Adrenal gland (tissue), 5 donors: ENCODE results near the gene P2RY8.

Experiments
- POLR2A ChIP-seq, 2 donors: fragments of 450-650 bp; IDR thresholded peaks; one replicate each; pipeline ENCODE4 v1.6.1; 2017; ENCODE audit warnings: antibody characterized with exemption in 2 of 2, mild to moderate bottlenecking in 2 of 2, moderate library complexity in 1 of 2
- TF ChIP-seq, protein P1 (sequence below), 6 experiments: fragments of 450-650 bp in 4 of 6; fragments of 200-600 bp in 2 of 6; sonication (generic) in 1 of 6; IDR thresholded peaks; 1 replicate in 5 of 6; 2 replicates in 1 of 6; pipeline versions ENCODE4 v1.5.1 to v1.8.0; 2016 to 2021; ENCODE audit warnings: antibody characterized with exemption in 6 of 6, mild to moderate bottlenecking in 2 of 6, moderate library complexity in 1 of 6
- donor health status: DM: no; HTN: no; CAD: no.

DNA sequence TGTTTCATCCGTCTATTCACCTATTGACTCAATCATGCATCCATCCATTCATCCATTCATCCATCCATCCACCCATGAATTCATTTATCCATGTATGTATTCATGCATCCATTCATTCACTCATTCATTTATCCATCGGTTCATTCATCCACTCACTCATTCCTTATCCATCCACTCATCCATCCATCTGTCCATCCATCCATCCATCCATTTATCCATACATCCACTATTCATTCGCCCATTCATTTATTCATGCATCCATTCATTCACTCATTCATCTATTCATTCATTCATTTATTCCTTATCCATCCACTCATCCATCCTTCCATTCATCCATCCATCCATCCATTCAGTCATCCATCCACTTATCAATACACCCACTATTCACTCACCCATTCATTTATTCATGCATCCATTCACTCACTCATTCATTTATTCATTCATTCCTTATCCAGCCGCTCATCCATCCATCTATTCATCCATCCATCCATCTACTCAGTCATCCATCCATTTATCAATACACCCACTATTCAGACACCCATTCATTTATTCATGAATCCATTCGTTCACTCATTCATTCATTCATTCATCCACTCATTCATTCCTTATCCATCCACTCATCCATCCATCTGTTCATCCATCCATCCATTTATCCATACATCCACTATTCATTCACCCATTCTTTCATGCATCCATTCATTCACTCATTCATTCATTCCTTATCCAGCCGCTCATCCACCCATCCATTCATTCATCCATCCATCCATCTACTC is 11.2 kb downstream of the P2RY8 start:
- TF ChIP-seq POLR2A (IDR thresholded peaks at IDR 0.05), result no peak
- TF ChIP-seq, protein P1, sequence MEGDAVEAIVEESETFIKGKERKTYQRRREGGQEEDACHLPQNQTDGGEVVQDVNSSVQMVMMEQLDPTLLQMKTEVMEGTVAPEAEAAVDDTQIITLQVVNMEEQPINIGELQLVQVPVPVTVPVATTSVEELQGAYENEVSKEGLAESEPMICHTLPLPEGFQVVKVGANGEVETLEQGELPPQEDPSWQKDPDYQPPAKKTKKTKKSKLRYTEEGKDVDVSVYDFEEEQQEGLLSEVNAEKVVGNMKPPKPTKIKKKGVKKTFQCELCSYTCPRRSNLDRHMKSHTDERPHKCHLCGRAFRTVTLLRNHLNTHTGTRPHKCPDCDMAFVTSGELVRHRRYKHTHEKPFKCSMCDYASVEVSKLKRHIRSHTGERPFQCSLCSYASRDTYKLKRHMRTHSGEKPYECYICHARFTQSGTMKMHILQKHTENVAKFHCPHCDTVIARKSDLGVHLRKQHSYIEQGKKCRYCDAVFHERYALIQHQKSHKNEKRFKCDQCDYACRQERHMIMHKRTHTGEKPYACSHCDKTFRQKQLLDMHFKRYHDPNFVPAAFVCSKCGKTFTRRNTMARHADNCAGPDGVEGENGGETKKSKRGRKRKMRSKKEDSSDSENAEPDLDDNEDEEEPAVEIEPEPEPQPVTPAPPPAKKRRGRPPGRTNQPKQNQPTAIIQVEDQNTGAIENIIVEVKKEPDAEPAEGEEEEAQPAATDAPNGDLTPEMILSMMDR (IDR thresholded peaks at IDR 0.05), result no peak
